ENCODE measurements around the gene GTF2F2.

The GTF2F2 gene

DNA sequence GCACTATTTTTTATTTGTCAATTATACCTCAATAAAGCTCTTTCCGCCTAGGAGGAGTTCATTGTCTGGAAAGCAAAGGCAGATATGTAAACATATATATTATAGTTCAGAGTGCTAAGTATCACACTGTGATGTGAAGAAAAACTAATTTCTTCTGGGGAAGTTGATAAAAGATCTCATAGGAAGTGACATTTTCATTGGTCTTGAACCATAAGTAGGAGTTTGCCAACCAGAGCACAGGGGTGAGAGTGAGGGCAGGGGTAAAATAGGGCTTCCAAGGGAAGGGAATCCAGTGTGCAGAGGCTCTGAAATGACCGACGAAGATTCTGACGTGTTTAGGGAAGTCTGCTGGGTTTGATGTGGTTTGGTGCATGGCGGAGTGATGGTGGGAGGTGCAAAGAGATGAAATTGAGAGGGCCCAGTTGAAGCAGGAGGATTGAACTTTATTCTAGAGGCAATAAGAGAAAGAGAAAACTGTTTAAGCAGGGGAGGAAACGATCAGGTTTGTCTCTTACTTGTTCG lies 780 bp upstream of the GTF2F2 start:
- H3K4me1 ChIP-seq (ENCODE audit: control insufficient read depth, insufficient read depth, low read length, poor library complexity, severe bottlenecking): peaks cover 7% of the 10 kb centered on the region
- no peaks in the 10 kb centered on the region for H3K27me3 ChIP-seq (replicated peaks; ENCODE audit: control insufficient read depth, insufficient read depth, low read length, poor library complexity, severe bottlenecking)
- no peaks in the 10 kb centered on the region for H3K9me3 ChIP-seq (ENCODE audit: control insufficient read depth, low read length)
- H3K27ac ChIP-seq (ENCODE audit: insufficient read depth, low read length, poor library complexity, severe bottlenecking): peak overlapping the region; percentile 93
- peak overlapping the region; percentile 98 for H3K4me3 ChIP-seq (ENCODE audit: insufficient read depth, low read depth, low read length, poor library complexity, severe bottlenecking)
- DNase-seq: peak; percentile 61 to 68 (median 65)
- H3K36me3 ChIP-seq (ENCODE audit: control insufficient read depth, insufficient read depth, low read length): no peaks in the 10 kb centered on the region

- Histone ChIP-seq H3K4me1 (ENCODE audit: control insufficient read depth, insufficient read depth, low read length, poor library complexity, severe bottlenecking) (peaks cover 7% of the 10 kb centered on the region), H3K4me3 (ENCODE audit: insufficient read depth, low read depth, low read length, poor library complexity, severe bottlenecking) (peak overlapping the region; percentile 98)
- DNase-seq: no peak
These were observed 889 bp downstream of the GTF2F2 start for GRCh38 chr13:45120967-45121831.

GRCh38 chr13:45122941-45123340 lies 2.6 kb downstream of the GTF2F2 start:
- H3K4me3 ChIP-seq (ENCODE audit: insufficient read depth, low read depth, low read length, poor library complexity, severe bottlenecking): no peak overlapping the region
- no peak overlapping the region for H3K27ac ChIP-seq (ENCODE audit: insufficient read depth, low read length, poor library complexity, severe bottlenecking)
- H3K27me3 ChIP-seq (replicated peaks; ENCODE audit: control insufficient read depth, insufficient read depth, low read length, poor library complexity, severe bottlenecking): no peaks in the 10 kb centered on the region
- no peak for DNase-seq
- peaks cover 7% of the 10 kb centered on the region for H3K4me1 ChIP-seq (ENCODE audit: control insufficient read depth, insufficient read depth, low read length, poor library complexity, severe bottlenecking)
- no peaks in the 10 kb centered on the region for H3K36me3 ChIP-seq (ENCODE audit: control insufficient read depth, insufficient read depth, low read length)
- no peaks in the 10 kb centered on the region for H3K9me3 ChIP-seq (ENCODE audit: control insufficient read depth, low read length)

More at GRCh38 chr13:45120967-45121831, 889 bp downstream of the GTF2F2 start:
- Histone ChIP-seq H3K27me3 (replicated peaks; ENCODE audit: control insufficient read depth, insufficient read depth, low read length, poor library complexity, severe bottlenecking) (no peaks in the 10 kb centered on the region), H3K9me3 (ENCODE audit: control insufficient read depth, low read length) (no peaks in the 10 kb centered on the region), H3K27ac (ENCODE audit: insufficient read depth, low read length, poor library complexity, severe bottlenecking) (peak overlapping the region; percentile 93), H3K36me3 (ENCODE audit: control insufficient read depth, insufficient read depth, low read length) (no peaks in the 10 kb centered on the region)

DNA sequence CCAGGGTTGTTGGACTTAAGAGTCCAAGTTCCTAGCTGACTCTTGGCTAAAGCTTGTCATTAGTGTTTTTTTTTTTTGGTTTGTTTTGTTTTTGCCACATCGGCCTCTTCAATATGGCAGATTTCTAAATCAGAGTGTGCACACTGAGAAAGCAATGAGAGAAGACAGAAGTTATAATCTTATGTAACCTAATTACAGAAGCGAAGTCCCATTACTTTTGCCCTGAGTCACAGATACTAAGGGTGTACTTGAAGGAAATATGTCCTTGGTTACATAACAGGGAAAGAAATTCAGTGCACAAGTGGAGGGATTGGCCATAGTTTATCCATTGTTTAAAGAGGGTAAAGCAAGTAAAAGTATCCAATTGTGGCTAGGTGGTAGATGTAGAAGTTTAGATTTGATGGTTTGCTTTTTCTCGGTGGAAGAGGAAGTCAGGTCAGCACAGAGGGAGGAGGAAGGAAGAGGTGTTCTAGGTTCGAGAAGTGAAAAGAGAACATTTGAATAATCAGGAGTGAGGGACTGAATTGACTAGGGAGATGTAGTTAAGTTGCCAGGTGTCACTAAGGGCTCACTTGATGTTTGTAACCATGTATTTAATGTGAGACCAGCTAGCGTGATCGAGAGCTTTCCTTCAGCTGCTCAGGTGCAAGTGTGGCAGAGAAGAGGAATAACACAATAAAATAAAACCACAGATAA lies 12.2 kb downstream of the GTF2F2 start:
- Histone ChIP-seq H3K9me3 (ENCODE audit: control insufficient read depth, low read length) (no peaks in the 10 kb centered on the region), H3K27ac (ENCODE audit: insufficient read depth, low read length, poor library complexity, severe bottlenecking) (no peak overlapping the region), H3K4me1 (ENCODE audit: control insufficient read depth, insufficient read depth, low read length, poor library complexity, severe bottlenecking) (no peaks in the 10 kb centered on the region)

DNA sequence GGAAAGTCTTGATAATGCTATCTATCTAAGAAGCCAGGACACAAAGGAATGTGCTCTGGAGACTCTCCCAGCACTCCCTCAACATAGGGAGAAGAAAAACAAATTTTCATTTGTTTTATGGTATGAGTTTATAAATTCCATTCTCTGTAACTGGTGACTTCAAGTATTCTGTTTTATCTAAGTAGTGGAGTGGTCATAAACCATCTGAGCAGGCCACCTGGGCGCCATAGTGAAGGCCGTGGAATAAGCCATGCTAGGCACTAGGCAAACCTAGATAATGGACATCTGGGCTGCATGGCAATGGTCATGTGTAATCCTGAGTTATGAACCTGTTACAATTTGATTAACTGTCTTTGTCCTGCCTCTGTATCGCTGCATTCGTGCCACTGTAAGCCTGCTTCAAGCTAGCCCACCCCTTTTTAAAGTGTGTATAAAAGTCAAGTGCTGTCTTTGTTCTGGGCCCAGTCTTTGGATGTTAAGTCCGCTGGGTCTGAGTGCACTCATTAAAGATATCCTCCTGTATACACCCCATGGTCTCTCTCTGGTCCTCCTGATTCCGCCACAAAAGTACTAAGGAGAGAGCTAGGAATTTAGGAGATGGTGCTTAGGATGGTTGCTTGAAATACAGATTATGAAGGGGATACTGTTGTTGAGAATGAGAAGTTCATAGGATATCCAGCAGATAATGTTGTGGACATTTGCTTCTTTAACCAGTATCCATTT lies 13.2 kb downstream of the GTF2F2 start:
- Histone ChIP-seq H3K27ac (ENCODE audit: insufficient read depth, low read length, poor library complexity, severe bottlenecking) (no peak overlapping the region), H3K27me3 (replicated peaks; ENCODE audit: control insufficient read depth, insufficient read depth, low read length, poor library complexity, severe bottlenecking) (no peaks in the 10 kb centered on the region), H3K4me3 (ENCODE audit: insufficient read depth, low read depth, low read length, poor library complexity, severe bottlenecking) (no peak overlapping the region), H3K36me3 (ENCODE audit: control insufficient read depth, insufficient read depth, low read length) (peaks cover 11% of the 10 kb centered on the region), H3K4me1 (ENCODE audit: control insufficient read depth, insufficient read depth, low read length, poor library complexity, severe bottlenecking) (no peaks in the 10 kb centered on the region), H3K9me3 (ENCODE audit: control insufficient read depth, low read length) (no peaks in the 10 kb centered on the region)
- DNase-seq: no peak

More for the DNA sequence above, 12.2 kb downstream of the GTF2F2 start:
- Histone ChIP-seq H3K27me3 (replicated peaks; ENCODE audit: control insufficient read depth, insufficient read depth, low read length, poor library complexity, severe bottlenecking) (no peaks in the 10 kb centered on the region), H3K36me3 (ENCODE audit: control insufficient read depth, insufficient read depth, low read length) (peaks cover 6% of the 10 kb centered on the region), H3K4me3 (ENCODE audit: insufficient read depth, low read depth, low read length, poor library complexity, severe bottlenecking) (no peak overlapping the region)
- DNase-seq: no peak

DNA sequence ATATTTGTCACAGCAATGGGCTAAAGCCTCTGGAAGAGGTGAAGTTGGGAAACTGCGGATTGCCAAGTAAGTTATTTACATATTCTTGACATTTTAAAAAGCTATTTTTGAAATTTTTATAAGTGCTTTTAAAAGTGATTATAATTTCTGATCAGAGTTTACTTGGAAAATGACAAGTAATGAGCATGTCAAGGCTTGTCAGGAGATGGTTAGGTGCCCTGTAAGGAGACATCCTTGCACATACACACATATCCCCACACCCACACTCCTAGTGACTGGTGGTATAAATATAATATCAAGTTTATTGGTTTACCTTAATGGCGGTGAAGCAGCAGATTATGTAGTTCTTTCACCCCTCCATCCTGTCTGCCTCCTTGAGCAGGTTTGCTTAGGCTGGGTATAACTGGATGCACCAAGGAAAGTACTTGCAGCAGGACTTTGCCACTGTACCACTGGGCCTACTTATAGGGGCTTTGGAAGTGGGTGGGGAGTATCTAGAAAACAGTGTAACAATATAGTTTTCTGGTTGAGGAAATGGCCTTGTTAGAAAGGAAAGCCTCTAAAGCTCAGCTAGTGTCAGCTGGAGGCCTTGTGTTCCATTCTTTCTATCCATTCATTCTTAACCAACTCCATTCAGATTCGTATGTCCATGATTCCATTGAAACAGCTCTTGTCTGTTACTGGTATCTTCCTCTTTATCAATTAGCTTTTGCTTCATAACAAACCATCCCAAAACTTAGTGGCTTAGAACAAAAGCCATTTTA lies 16.6 kb downstream of the GTF2F2 start:
- no peak overlapping the region for H3K27ac ChIP-seq (ENCODE audit: insufficient read depth, low read length, poor library complexity, severe bottlenecking)
- no peak overlapping the region for H3K4me3 ChIP-seq (ENCODE audit: insufficient read depth, low read depth, low read length, poor library complexity, severe bottlenecking)
- no peaks in the 10 kb centered on the region for H3K27me3 ChIP-seq (replicated peaks; ENCODE audit: control insufficient read depth, insufficient read depth, low read length, poor library complexity, severe bottlenecking)
- H3K9me3 ChIP-seq (ENCODE audit: control insufficient read depth, low read length): no peaks in the 10 kb centered on the region
- H3K36me3 ChIP-seq (ENCODE audit: control insufficient read depth, insufficient read depth, low read length): peaks cover 22% of the 10 kb centered on the region
- H3K4me1 ChIP-seq (ENCODE audit: control insufficient read depth, insufficient read depth, low read length, poor library complexity, severe bottlenecking): no peaks in the 10 kb centered on the region
- no peak for DNase-seq

GRCh38 chr13:45137526-45137925 lies 17.2 kb downstream of the GTF2F2 start:
- no peak for DNase-seq
- Histone ChIP-seq H3K4me1 (ENCODE audit: control insufficient read depth, insufficient read depth, low read length, poor library complexity, severe bottlenecking) (no peaks in the 10 kb centered on the region), H3K27ac (ENCODE audit: insufficient read depth, low read length, poor library complexity, severe bottlenecking) (no peak overlapping the region), H3K4me3 (ENCODE audit: insufficient read depth, low read depth, low read length, poor library complexity, severe bottlenecking) (no peak overlapping the region), H3K27me3 (replicated peaks; ENCODE audit: control insufficient read depth, insufficient read depth, low read length, poor library complexity, severe bottlenecking) (no peaks in the 10 kb centered on the region), H3K9me3 (ENCODE audit: control insufficient read depth, low read length) (no peaks in the 10 kb centered on the region), H3K36me3 (ENCODE audit: control insufficient read depth, insufficient read depth, low read length) (peaks cover 22% of the 10 kb centered on the region)

GRCh38 chr13:45138282-45138681 lies 18.0 kb downstream of the GTF2F2 start:
- Histone ChIP-seq H3K27ac (ENCODE audit: insufficient read depth, low read length, poor library complexity, severe bottlenecking) (no peak overlapping the region), H3K4me1 (ENCODE audit: control insufficient read depth, insufficient read depth, low read length, poor library complexity, severe bottlenecking) (no peaks in the 10 kb centered on the region), H3K4me3 (ENCODE audit: insufficient read depth, low read depth, low read length, poor library complexity, severe bottlenecking) (no peak overlapping the region), H3K9me3 (ENCODE audit: control insufficient read depth, low read length) (no peaks in the 10 kb centered on the region), H3K36me3 (ENCODE audit: control insufficient read depth, insufficient read depth, low read length) (peaks cover 22% of the 10 kb centered on the region), H3K27me3 (replicated peaks; ENCODE audit: control insufficient read depth, insufficient read depth, low read length, poor library complexity, severe bottlenecking) (no peaks in the 10 kb centered on the region)
- no peak for DNase-seq

- DNase-seq: no peak
- Histone ChIP-seq H3K4me1 (ENCODE audit: control insufficient read depth, insufficient read depth, low read length, poor library complexity, severe bottlenecking) (no peaks in the 10 kb centered on the region), H3K9me3 (ENCODE audit: control insufficient read depth, low read length) (no peaks in the 10 kb centered on the region), H3K36me3 (ENCODE audit: control insufficient read depth, insufficient read depth, low read length) (peaks cover 22% of the 10 kb centered on the region), H3K27ac (ENCODE audit: insufficient read depth, low read length, poor library complexity, severe bottlenecking) (no peak overlapping the region), H3K4me3 (ENCODE audit: insufficient read depth, low read depth, low read length, poor library complexity, severe bottlenecking) (no peak overlapping the region), H3K27me3 (replicated peaks; ENCODE audit: control insufficient read depth, insufficient read depth, low read length, poor library complexity, severe bottlenecking) (no peaks in the 10 kb centered on the region)
These were observed 21.1 kb downstream of the GTF2F2 start for GRCh38 chr13:45141369-45141768.
